ENCODE data around the gene CHRM1. TPM values are rescaled to one million over a fixed set of nuclear protein-coding genes. Genes with fewer than 3 reads are reported as not detected.

Gene CHRM1
- total RNA-seq, 4 donors from 2014 or later, result not detected

DNA sequence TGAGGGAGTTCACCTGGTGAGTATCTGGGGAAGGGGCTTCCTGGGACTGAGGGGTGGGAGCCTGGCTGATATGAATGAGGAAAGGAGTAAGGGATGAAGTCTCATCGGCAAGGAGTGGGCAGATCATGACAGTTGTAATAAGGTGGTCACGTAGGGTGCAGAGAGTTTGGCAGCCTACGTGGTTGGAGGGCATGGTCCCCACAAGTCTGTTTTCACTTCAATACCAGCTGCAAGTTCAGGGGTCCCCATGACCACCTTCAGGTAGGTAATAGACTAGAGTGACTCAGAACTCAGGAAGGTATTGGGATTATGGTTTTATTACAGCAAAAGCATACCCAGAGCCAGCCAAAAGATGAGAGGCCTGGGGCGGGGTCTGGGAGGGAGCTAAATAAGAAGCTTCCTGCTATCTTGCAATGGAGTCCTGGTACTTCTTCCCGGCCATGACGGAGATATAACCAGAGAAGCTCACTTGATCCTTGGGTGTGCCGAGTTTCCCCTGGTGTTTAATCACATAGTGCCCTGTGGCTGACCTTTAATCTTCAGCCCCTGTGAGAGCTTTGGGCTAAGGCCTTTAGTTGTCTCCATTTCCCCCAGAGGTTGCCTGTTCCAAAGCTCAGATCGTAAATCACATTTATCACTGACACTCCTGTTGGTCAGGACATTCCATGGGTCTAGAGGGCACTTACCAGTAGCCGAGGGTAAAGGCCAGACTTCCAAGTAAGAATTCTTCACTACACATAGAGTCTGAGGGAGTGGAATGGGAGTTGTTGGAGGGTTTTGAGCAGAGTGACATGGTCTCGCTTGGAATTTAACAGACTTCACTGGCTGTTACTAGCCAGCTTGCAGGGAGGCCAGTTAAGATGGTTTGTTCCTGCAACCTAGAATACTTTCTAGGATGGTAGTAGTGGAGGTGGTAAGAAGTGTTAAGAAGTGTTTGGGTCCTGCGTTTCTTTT is 31.4 kb downstream of the CHRM1 start:
- ATAC-seq (ENCODE audit: low FRiP score), result peak; percentile 36
- DNase-seq (ENCODE audit: low spot score), result no peak
- TF ChIP-seq CTCF (IDR thresholded peaks at IDR 0.05), result no peak

DNA sequence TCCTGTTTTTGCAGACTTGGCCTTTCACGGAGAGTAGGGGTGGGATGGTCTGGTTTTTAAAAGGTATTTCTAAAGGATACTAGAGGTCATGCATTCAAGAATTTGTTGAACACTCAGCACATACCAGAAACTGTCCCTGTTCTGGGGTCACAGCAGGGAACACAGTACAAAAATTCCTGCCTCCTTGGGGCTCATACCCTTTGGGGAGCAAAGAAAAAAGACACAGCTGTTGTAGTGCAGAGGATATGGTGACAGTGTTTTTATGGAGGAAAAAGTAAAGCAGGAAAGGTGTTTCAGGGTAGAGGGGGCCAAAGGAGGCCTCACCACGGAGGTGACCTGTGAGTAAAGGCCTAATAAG is 32.1 kb downstream of the CHRM1 start:
- ATAC-seq (ENCODE audit: low FRiP score) (no peak), DNase-seq (ENCODE audit: low spot score) (no peak)
- no peak for TF ChIP-seq CTCF (IDR thresholded peaks at IDR 0.05)

DNA sequence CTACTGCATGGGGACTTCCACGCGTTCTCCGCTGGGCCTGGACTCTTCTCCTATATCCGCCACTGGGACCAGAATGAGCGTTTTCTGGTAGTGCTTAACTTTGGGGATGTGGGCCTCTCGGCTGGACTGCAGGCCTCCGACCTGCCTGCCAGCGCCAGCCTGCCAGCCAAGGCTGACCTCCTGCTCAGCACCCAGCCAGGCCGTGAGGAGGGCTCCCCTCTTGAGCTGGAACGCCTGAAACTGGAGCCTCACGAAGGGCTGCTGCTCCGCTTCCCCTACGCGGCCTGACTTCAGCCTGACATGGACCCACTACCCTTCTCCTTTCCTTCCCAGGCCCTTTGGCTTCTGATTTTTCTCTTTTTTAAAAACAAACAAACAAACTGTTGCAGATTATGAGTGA is 32.8 kb downstream of the CHRM1 start:
- TF ChIP-seq CTCF (IDR thresholded peaks at IDR 0.05), result no peak
- DNase-seq (ENCODE audit: low spot score) (no peak), ATAC-seq (ENCODE audit: low FRiP score) (no peak)

GRCh38 chr11:62885137-62885750 is 35.9 kb downstream of the CHRM1 start:
- TF ChIP-seq CTCF (IDR thresholded peaks at IDR 0.05), result no peak
- no peak for DNase-seq (ENCODE audit: low spot score)
- no peak for ATAC-seq (ENCODE audit: low FRiP score)

- no peak for DNase-seq (ENCODE audit: low spot score)
- TF ChIP-seq CTCF (IDR thresholded peaks at IDR 0.05), result no peak
- no peak for ATAC-seq (ENCODE audit: low FRiP score)
Observed at GRCh38 chr11:62883673-62884072, 37.5 kb downstream of the CHRM1 start.

- no peak for TF ChIP-seq CTCF (IDR thresholded peaks at IDR 0.05)
- no peak for ATAC-seq (ENCODE audit: low FRiP score)
- no peak for DNase-seq (ENCODE audit: low spot score)
Observed at GRCh38 chr11:62882788-62883501, 38.2 kb downstream of the CHRM1 start.
